ENCODE measurements around the gene ITFG2. TPM values are rescaled to one million over a fixed set of nuclear protein-coding genes. Genes with fewer than 3 reads are reported as not detected.

The ITFG2 gene
- total and polyA plus RNA-seq, 2 of the 13 experiments (the other 11 are each of a cell fraction or from before 2014, with no cell fraction given) = 14.8 to 15.5 TPM

DNA sequence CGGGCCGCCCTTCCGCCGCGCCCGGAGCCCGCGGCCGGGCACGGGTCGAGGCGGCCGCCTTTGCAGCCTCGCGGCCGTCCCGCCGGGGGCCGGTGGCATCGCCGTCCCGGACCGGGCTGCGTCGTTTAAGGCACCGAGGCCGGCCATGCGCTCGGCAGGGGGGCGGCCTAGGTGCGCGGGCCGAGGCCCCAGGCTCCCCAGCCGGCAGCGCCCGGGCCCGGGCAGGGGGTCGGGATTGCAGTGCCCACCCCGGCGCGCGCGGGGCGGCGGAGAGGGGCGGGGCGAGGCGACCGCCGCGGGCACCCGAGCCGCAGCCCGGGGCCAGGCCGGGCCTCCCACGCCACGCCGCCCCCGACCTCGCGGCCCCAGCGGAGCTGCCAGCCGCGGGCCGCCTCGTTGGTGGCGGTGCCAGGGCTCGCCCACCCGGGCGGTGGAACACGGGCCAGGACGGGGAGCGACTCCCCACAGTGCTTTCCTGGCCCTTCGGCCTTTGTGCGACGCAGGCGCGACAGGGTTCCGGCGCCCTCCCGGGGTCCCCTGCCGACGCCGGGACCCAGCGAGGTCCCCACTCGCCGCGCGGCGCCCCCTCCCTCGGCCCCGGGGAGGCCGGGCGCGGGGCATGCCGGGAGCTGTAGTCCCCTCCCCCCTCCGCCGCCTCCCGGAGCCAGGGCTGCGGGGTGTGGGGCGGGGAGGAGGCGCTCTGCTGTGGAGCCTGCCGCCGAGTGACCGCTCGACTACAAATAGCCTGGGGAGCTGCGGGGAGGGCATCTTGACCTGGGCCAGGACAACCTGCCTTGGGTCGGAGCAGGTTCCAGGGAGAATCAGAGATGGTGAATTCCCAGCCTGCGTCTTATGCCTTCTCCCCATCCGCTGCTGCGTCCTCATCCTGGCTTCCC is 16.9 kb upstream of the ITFG2 start (continued):
- TF ChIP-seq SP4 (CRISPR knock-in tag; IDR thresholded peaks at IDR 0.05) = 0 out of 2 replicates have a peak, but pooled peaks have one; percentile 58
- peak; percentile 39; the same call in 1 of the 2 replicates for TF ChIP-seq ISL2 (CRISPR knock-in tag; IDR thresholded peaks at IDR 0.05)
- TF ChIP-seq ZFYVE20 (CRISPR knock-in tag; IDR thresholded peaks at IDR 0.05; ENCODE audit: borderline replicate concordance, low read depth) = no peak
- TF ChIP-seq, protein P1, sequence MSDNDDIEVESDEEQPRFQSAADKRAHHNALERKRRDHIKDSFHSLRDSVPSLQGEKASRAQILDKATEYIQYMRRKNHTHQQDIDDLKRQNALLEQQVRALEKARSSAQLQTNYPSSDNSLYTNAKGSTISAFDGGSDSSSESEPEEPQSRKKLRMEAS (IDR thresholded peaks at IDR 0.05) = peak; percentile 42; the same call in 1 of the 2 replicates
- TF ChIP-seq CERS6 (CRISPR knock-in tag; IDR thresholded peaks at IDR 0.05) = no peak
- 0 out of 2 replicates have a peak, but pooled peaks have one; percentile 22 for TF ChIP-seq IRF2 (CRISPR knock-in tag; IDR thresholded peaks at IDR 0.05)
- peak; percentile 21 for TF ChIP-seq IKZF4 (CRISPR knock-in tag; IDR thresholded peaks at IDR 0.05; ENCODE audit: borderline replicate concordance, low read depth, not compliant biosample characterization)
- 0 out of 2 replicates have a peak, but pooled peaks have one; percentile 31 for TF ChIP-seq ZNF800 (CRISPR knock-in tag; IDR thresholded peaks at IDR 0.05)
- 0 out of 2 replicates have a peak, but pooled peaks have one; percentile 28 for TF ChIP-seq ZNF331 (CRISPR knock-in tag; IDR thresholded peaks at IDR 0.05)
- TF ChIP-seq, protein P2, sequence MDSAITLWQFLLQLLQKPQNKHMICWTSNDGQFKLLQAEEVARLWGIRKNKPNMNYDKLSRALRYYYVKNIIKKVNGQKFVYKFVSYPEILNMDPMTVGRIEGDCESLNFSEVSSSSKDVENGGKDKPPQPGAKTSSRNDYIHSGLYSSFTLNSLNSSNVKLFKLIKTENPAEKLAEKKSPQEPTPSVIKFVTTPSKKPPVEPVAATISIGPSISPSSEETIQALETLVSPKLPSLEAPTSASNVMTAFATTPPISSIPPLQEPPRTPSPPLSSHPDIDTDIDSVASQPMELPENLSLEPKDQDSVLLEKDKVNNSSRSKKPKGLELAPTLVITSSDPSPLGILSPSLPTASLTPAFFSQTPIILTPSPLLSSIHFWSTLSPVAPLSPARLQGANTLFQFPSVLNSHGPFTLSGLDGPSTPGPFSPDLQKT (CRISPR knock-in tag; IDR thresholded peaks at IDR 0.05; ENCODE audit: borderline replicate concordance) = no peak
- no peak for TF ChIP-seq CENPT (CRISPR knock-in tag; IDR thresholded peaks at IDR 0.05; ENCODE audit: low read depth)
- no peak for TF ChIP-seq TCF7L2 (IDR thresholded peaks at IDR 0.05; ENCODE audit: low read depth, low read length)
- peak; percentile 41 for TF ChIP-seq ASH2L (IDR thresholded peaks at IDR 0.05; ENCODE audit: insufficient read length, low read depth, low read length)
- TF ChIP-seq, protein P3, sequence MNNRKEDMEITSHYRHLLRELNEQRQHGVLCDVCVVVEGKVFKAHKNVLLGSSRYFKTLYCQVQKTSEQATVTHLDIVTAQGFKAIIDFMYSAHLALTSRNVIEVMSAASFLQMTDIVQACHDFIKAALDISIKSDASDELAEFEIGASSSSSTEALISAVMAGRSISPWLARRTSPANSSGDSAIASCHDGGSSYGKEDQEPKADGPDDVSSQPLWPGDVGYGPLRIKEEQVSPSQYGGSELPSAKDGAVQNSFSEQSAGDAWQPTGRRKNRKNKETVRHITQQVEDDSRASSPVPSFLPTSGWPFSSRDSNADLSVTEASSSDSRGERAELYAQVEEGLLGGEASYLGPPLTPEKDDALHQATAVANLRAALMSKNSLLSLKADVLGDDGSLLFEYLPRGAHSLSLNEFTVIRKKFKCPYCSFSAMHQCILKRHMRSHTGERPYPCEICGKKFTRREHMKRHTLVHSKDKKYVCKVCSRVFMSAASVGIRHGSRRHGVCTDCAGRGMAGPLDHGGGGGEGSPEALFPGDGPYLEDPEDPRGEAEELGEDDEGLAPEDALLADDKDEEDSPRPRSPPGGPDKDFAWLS (CRISPR knock-in tag; IDR thresholded peaks at IDR 0.05; ENCODE audit: borderline replicate concordance) = no peak
- TF ChIP-seq GABPB1 (CRISPR knock-in tag; IDR thresholded peaks at IDR 0.05) = peak; percentile 80
- 0 out of 2 replicates have a peak, but pooled peaks have one; percentile 27 for TF ChIP-seq FOXK1 (CRISPR knock-in tag; IDR thresholded peaks at IDR 0.05; ENCODE audit: borderline replicate concordance, low read depth)
- TF ChIP-seq SAP130 (CRISPR knock-in tag; IDR thresholded peaks at IDR 0.05; ENCODE audit: low read depth) = peak; percentile 65
- 0 out of 2 replicates have a peak, but pooled peaks have one; percentile 52 for TF ChIP-seq GATAD1 (CRISPR knock-in tag; IDR thresholded peaks at IDR 0.05)
- no peak for TF ChIP-seq PAX8 (CRISPR knock-in tag; IDR thresholded peaks at IDR 0.05; ENCODE audit: borderline replicate concordance)
- no peak; the same call in 1 of the 2 replicates for TF ChIP-seq ZFP90 (CRISPR knock-in tag; IDR thresholded peaks at IDR 0.05; ENCODE audit: borderline replicate concordance)
- peak; percentile 90 for TF ChIP-seq AGO2 (optimal IDR thresholded peaks at IDR 0.05; ENCODE audit: low read depth, low read length)
